HG03175 (cell line): Measurements from ENCODE around the gene TLCD3A.

Source experiments
- ATAC-seq: cut with Tn5 transposase; IDR thresholded peaks from one replicate; pipeline ENCODE4 v1.9.1; 2021; ENCODE audit warnings: mild to moderate bottlenecking, moderate library complexity; ENCODE audit not compliant: unreplicated experiment

The TLCD3A gene

GRCh38 chr17:705863-706262 is 26.5 kb upstream of the TLCD3A start:
- ATAC-seq = no peak

- no peak for ATAC-seq
Observed at GRCh38 chr17:708132-708531, 24.3 kb upstream of the TLCD3A start.

DNA sequence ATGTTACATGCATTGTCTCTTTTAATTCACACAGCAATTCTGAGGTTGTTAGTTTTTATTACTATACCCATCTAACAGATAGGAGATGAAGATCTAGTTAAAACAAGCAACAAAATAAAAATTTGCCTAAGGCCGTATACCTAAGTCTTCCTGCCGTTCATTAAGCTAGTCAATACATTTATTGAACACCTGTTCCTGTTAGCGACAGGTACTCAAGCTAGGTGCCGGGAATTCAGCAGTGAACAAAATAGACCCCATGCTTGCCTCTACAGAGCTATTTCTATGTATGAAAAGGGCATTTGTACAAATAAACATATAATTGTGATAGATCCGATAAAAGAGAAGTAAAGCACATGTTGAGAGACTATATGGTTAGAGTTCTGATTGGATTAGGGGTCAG is 14.3 kb upstream of the TLCD3A start:
- no peak for ATAC-seq

- ATAC-seq = no peak
Observed at GRCh38 chr17:720706-721539, 11.5 kb upstream of the TLCD3A start.

- no peak for ATAC-seq
Observed at GRCh38 chr17:721540-721937, 10.9 kb upstream of the TLCD3A start.

GRCh38 chr17:725084-725483 is 7.3 kb upstream of the TLCD3A start:
- ATAC-seq = no peak

GRCh38 chr17:725746-726145 is 6.7 kb upstream of the TLCD3A start:
- ATAC-seq = no peak

GRCh38 chr17:726271-726919 is 6.0 kb upstream of the TLCD3A start:
- no peak for ATAC-seq

DNA sequence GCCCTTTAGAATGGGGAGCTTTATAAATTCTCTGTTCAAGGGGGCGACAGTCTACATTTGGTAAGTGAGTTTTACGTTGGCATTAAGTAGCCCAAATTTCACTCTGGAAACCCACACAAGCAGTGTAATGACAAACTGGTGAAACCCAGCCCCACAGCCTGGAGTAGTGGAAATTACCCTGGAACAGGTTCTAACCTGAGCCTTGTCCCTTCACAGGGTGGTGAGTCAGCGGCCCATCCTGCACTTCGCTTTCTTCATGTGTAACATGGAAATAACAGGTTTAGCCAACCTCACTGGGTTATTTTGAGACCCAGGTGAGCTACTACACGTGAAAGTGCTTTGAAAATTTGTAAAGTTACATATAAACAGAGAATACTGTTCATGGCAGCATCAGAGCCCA is 3.5 kb upstream of the TLCD3A start:
- no peak for ATAC-seq

DNA sequence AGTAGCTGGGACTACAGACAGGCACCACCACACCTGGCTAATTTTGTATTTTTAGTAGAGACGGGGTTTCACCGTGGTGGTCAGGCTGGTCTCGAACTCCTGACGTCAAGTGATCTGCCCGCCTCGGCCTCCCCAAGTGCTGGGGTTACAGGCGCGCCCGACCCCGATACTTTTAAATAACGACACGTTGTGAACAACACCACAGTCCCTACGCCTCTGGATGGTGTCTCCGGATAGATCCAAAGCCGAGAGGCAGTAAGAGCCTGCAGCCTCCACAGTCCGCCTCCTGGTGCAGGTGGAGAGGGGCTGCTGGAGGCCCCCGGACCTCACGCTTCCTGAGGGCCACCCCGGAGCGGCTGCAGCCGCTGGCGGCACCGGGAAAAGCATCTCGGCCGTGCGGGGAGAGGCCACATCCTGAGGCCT is 741 bp upstream of the TLCD3A start:
- ATAC-seq = peak; percentile 23

DNA sequence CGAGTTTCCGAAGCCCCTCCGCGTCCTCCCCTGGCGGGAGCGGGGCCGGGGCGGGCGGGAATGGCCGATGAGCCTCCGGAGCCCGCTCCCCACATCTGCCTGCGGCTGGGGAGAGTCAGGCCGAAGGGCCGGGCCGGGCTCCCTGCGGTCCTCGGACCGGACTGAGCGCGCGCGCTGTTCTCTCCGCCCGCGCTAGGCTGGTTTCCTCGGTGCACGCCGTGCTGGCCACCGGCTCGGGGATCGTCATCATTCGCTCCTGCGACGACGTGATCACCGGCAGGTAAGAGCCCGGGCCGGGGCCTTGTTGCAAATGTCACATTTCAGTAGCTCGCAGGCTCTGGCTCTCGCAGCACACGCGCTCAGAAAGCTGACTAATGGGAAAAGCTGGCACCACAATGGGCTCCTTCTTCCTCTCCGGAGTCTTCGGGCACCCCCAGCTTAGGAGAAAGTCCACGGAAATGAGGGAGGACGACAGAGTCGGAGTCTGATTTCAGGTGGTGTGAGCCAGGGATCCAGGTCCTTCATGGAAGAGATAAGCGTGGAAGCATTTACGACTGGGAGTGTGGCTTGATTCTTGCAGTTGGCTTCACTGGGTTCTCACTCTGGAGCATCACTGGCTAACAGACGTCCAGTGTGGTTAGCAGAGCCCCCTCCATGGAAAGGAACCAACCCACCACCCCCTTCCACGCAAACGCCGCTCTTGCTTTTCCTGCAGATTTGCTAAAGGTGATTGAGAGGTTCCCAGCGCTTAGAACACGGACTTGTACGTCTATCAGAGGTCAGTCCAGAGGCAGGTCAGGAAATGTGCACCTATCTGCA is 715 bp downstream of the TLCD3A start:
- ATAC-seq = peak; percentile 43

DNA sequence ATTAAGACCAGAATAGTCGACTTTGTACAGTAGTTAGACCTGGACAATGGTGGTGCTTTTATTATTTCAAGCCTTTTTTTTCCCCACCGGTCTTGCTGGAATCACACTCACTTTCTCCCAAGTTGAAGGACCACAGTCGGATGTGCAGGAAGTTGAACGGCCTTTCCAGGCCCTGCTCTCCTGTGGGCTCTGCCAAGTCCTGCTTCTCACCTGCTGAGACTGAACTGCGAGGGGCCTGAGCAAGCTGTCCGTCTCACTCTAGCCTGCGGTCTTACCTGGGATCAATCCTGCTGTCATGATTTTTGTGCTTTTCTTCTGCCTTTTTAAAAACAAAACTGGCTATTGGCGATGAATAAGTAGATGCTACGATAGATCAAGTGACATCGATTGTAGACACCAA is 1.3 kb downstream of the TLCD3A start:
- no peak for ATAC-seq

- ATAC-seq = no peak
Observed at GRCh38 chr17:737561-738113, 5.2 kb downstream of the TLCD3A start.

- ATAC-seq = peak; percentile 81
Observed at GRCh38 chr17:740240-741017, 8.0 kb downstream of the TLCD3A start.

DNA sequence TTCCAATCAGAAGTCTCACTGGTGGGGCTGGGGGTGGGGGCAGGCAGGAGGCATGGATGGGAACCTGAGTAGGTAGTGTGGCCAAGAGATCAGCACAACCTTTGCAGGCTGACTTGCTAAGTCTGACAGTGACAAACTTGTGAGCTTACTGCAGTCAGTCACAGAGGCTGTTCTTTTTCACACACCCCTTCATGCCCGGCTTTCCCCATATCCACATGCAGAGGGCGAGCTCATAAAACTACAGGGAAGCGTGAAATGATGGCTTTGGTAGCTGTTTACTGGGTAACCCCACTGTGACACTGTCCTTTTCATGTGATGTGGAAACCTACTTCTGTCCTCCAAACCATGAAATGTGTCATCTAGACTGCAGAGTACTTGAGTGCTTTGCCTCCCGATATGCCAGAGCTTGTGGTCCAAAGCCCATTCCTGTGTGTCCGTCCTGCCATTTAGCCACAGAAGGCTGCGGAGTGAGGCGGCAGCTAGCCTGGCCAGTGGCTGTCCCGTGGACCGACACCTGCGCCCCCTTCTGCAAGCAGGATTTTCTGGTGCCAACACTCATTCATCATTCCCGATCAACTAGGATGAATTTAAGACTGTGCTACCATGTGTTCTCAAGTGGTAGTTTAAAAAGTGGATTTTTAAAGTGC is 9.9 kb downstream of the TLCD3A start:
- ATAC-seq = no peak

DNA sequence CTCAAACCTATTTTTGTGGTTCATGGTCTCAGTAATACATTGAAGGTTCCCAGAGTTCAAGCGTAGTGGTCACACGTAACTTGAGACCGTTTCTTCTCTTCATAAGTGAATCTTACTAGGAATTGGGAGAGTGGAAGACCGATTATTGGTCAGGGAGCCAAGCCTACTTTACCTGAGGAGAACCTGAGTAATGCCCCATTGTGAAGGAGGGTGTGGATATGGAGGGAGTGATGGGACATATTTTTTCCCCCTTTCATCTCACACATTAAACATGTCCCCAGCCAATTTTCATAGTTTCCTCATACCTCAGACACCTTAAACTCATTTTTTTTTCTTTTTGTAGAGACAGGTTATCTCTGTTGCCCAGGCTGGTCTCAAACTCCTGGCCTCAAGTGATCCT is 10.7 kb downstream of the TLCD3A start:
- ATAC-seq = no peak

DNA sequence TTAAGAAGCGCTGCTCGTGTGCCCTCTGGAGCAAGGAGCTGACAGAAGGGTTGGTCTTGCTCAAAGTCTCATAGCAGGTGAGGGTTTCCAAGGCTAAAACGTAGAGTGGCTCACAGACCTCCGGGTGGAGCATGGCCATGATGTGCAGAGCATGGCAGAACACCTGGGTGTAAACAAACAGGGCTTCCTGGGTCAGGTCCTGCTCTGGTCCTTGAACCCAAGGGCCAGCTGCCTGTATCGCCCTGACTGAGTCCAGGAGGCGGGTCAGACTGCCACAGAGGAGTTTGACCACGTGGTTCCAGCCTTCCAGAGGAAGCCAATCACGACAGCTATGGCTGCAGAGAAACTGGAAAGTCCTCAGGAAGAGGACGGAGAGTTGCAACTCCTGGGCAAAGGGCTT is 12.5 kb downstream of the TLCD3A start:
- no peak for ATAC-seq

GRCh38 chr17:745406-745805 is 13.0 kb downstream of the TLCD3A start:
- ATAC-seq = no peak

DNA sequence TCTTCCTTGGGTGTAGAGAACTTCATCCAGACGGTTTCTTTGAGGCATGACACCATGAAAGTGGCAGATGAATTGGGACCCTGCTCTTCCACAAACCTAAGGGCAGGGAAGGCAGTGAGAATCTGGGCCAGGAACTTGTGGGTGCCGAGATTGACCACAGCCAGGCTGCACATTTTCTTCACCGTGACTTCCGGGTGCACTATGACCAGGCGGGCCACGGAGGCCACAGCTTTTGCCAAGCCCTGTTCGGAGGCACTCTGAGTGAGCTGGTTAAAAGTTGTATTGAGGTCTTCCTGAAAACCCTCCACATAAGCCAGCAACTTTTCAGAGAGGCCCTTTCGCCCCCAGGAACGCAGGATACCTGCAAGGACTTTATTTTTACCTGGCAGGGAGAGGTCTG is 13.8 kb downstream of the TLCD3A start:
- no peak for ATAC-seq
